ENCODE results near the gene SCN5A. TPM values are rescaled to one million over a fixed set of nuclear protein-coding genes. Genes with fewer than 3 reads are reported as not detected.

SCN5A gene
- polyA plus RNA-seq, 1 donor from 2014 or later, result not detected

DNA sequence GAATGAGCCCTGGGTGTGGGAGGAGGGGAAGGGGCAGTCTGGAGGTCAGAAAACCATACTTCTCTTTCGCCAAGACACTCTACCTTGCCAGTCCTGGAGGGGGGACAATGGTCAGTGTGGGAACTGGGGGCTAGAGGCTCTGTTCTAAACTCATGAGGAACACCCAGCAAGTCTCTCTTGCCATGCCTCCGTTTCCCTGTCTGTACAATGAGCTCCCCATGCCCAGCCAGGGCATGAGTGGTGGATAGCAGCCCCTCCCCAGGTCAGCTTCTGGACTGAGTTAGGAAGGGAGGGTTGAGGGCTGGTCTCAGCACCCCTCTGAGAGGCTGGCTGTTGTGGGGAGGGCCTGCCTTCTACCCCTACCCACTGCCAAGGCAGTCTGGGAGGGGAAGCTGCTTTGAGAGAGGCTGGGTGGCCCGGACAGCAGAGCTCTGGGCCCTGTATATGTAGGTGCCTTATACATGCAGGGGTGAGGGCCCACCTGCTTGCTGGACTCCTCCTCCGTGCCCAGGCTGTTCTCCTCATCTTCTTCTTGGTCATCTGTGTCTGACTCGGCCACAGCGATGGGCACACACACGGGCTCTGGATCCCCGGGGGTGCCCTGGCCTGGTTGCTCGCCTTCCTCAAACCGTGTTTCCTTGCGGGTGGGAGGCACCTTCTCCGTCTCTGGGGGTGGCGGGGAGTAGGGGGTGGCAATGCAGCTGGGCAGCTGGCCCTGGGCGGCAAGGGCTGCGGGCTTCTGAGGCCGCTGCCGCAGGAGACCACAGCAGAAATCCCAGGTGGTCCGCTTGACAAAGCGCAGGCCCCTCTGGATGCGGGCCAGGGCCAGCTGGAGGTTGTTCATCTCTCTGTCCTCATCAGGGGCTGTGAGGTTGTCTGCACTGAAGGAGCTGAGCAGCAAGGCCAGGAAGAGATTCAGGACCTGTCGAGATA is 68.8 kb downstream of the SCN5A start:
- no peaks in the 10 kb centered on the region for H3K79me2 ChIP-seq (replicated peaks; ENCODE audit: insufficient read depth, low read length)
- no peak for TF ChIP-seq EP300 (conservative IDR thresholded peaks at IDR 0.05; ENCODE audit: poor library complexity, severe bottlenecking)
- no peak for TF ChIP-seq TAF1 (IDR thresholded peaks at IDR 0.05; ENCODE audit: low read depth)
- TF ChIP-seq MXI1 (conservative IDR thresholded peaks at IDR 0.05; ENCODE audit: poor library complexity, severe bottlenecking), result no peak
- no peak for TF ChIP-seq SMC3 (conservative IDR thresholded peaks at IDR 0.05; ENCODE audit: poor library complexity)
- TF ChIP-seq, protein P1, sequence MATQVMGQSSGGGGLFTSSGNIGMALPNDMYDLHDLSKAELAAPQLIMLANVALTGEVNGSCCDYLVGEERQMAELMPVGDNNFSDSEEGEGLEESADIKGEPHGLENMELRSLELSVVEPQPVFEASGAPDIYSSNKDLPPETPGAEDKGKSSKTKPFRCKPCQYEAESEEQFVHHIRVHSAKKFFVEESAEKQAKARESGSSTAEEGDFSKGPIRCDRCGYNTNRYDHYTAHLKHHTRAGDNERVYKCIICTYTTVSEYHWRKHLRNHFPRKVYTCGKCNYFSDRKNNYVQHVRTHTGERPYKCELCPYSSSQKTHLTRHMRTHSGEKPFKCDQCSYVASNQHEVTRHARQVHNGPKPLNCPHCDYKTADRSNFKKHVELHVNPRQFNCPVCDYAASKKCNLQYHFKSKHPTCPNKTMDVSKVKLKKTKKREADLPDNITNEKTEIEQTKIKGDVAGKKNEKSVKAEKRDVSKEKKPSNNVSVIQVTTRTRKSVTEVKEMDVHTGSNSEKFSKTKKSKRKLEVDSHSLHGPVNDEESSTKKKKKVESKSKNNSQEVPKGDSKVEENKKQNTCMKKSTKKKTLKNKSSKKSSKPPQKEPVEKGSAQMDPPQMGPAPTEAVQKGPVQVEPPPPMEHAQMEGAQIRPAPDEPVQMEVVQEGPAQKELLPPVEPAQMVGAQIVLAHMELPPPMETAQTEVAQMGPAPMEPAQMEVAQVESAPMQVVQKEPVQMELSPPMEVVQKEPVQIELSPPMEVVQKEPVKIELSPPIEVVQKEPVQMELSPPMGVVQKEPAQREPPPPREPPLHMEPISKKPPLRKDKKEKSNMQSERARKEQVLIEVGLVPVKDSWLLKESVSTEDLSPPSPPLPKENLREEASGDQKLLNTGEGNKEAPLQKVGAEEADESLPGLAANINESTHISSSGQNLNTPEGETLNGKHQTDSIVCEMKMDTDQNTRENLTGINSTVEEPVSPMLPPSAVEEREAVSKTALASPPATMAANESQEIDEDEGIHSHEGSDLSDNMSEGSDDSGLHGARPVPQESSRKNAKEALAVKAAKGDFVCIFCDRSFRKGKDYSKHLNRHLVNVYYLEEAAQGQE (IDR thresholded peaks at IDR 0.05; ENCODE audit: borderline replicate concordance), result no peak
- TF ChIP-seq POLR2AphosphoS5 (IDR thresholded peaks at IDR 0.05), result no peak
- TF ChIP-seq RAD21 (conservative IDR thresholded peaks at IDR 0.05), result no peak
- no peak overlapping the region for H3K27ac ChIP-seq (ENCODE audit: low read length)
- no peaks in the 10 kb centered on the region for H3K36me3 ChIP-seq (ENCODE audit: insufficient read depth, low read length)
- H3K9ac ChIP-seq (ENCODE audit: low read length), result no peak overlapping the region
- H3K9me2 ChIP-seq (ENCODE audit: insufficient read depth, low read length), result no peaks in the 10 kb centered on the region
- no peak overlapping the region for H2AFZ ChIP-seq (ENCODE audit: low read depth, low read length)
- no peak overlapping the region for H3K4me3 ChIP-seq (ENCODE audit: low read length)
- no peaks in the 10 kb centered on the region for H4K20me1 ChIP-seq (ENCODE audit: insufficient read depth)
- H3K9me3 ChIP-seq (ENCODE audit: low read length), result no peaks in the 10 kb centered on the region
- H3F3A ChIP-seq (ENCODE audit: insufficient read depth, low read length, poor library complexity, severe bottlenecking), result no peaks in the 10 kb centered on the region
- H3K27me3 ChIP-seq (ENCODE audit: insufficient read depth, low read depth, low read length), result no peaks in the 10 kb centered on the region
- no peak overlapping the region for H3K4me2 ChIP-seq (ENCODE audit: low read length)

DNA sequence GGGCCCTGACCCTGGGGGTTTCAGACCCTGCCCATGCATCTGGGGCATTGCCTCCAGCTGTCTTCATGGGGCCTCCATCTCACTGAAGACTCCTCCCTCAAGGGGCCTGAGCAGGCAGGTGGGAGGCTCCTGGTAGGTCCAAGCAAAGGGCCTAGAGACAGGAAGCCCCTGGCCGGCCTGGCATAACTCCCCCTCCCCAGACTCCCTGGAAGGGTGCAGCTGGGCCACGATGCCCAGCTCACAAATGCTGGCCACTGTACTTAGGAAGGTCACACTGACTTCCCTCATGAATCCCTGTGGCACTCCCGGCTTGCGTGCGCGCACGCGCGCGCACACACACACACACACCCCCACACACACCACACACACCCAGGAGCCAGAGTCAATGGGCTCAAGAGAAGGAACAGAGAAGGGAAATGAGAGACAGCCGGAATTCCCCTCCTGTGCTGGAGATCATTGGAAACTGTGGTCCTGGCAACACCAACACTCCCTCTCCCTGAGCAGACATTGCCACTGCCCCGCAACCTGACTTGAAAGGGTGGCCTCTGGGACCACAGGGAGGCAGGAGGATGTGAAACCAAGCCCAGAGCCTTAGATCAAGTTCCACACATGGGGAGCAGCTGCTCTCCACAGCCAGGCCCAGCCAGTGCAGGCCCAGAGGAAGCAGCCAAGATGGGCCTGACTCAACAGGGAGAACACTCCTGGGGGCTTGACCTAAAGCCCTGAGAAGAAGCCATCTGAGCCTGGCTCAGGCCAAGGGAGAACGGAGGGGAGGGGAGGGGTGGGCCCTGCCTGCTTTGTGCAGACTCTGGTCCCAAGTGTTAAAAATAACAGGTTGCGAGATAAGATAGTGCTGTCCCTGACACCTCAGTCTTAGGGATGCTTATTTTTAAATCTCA is 69.7 kb downstream of the SCN5A start:
- no peak overlapping the region for H3K4me3 ChIP-seq (ENCODE audit: low read length)

More for the DNA sequence above, 69.7 kb downstream of the SCN5A start:
- Histone ChIP-seq H3K9me2 (ENCODE audit: insufficient read depth, low read length) (no peaks in the 10 kb centered on the region), H3K4me2 (ENCODE audit: low read length) (no peak overlapping the region), H3K9ac (ENCODE audit: low read length) (no peak overlapping the region), H3K27me3 (ENCODE audit: insufficient read depth, low read depth, low read length) (no peaks in the 10 kb centered on the region), H3K36me3 (ENCODE audit: insufficient read depth, low read length) (no peaks in the 10 kb centered on the region), H3F3A (ENCODE audit: insufficient read depth, low read length, poor library complexity, severe bottlenecking) (no peaks in the 10 kb centered on the region), H3K79me2 (replicated peaks; ENCODE audit: insufficient read depth, low read length) (no peaks in the 10 kb centered on the region), H3K9me3 (ENCODE audit: low read length) (no peaks in the 10 kb centered on the region), H4K20me1 (ENCODE audit: insufficient read depth) (no peaks in the 10 kb centered on the region), H2AFZ (ENCODE audit: low read depth, low read length) (no peak overlapping the region), H3K27ac (ENCODE audit: low read length) (no peak overlapping the region)
- no peak for TF ChIP-seq EP300 (conservative IDR thresholded peaks at IDR 0.05; ENCODE audit: poor library complexity, severe bottlenecking)
- TF ChIP-seq RAD21 (conservative IDR thresholded peaks at IDR 0.05), result no peak
- TF ChIP-seq POLR2AphosphoS5 (IDR thresholded peaks at IDR 0.05), result no peak
- no peak for TF ChIP-seq EZH2 (IDR thresholded peaks at IDR 0.05; ENCODE audit: borderline replicate concordance, insufficient read depth, low read length, poor library complexity, severe bottlenecking)
- TF ChIP-seq, protein P1 (IDR thresholded peaks at IDR 0.05; ENCODE audit: borderline replicate concordance), result no peak
- no peak for TF ChIP-seq MXI1 (conservative IDR thresholded peaks at IDR 0.05; ENCODE audit: poor library complexity, severe bottlenecking)
- TF ChIP-seq, protein P2, sequence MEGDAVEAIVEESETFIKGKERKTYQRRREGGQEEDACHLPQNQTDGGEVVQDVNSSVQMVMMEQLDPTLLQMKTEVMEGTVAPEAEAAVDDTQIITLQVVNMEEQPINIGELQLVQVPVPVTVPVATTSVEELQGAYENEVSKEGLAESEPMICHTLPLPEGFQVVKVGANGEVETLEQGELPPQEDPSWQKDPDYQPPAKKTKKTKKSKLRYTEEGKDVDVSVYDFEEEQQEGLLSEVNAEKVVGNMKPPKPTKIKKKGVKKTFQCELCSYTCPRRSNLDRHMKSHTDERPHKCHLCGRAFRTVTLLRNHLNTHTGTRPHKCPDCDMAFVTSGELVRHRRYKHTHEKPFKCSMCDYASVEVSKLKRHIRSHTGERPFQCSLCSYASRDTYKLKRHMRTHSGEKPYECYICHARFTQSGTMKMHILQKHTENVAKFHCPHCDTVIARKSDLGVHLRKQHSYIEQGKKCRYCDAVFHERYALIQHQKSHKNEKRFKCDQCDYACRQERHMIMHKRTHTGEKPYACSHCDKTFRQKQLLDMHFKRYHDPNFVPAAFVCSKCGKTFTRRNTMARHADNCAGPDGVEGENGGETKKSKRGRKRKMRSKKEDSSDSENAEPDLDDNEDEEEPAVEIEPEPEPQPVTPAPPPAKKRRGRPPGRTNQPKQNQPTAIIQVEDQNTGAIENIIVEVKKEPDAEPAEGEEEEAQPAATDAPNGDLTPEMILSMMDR (IDR thresholded peaks at IDR 0.05; ENCODE audit: poor library complexity, severe bottlenecking), result no peak
- no peak for TF ChIP-seq SMC3 (conservative IDR thresholded peaks at IDR 0.05; ENCODE audit: poor library complexity)
- TF ChIP-seq TAF1 (IDR thresholded peaks at IDR 0.05; ENCODE audit: low read depth), result no peak

All from neural cell (in vitro differentiated cells).